Psoas muscle (tissue), 8 donors: Measurements from ENCODE around the gene CRISP1. TPM values are rescaled to one million over a fixed set of nuclear protein-coding genes. Genes with fewer than 3 reads are reported as not detected.

ENCODE experiments used
- ATAC-seq, 4 donors: fragments of 200-7000 bp; cut with Tn5 transposase; one replicate each; pipeline ENCODE4 v1.9.1; 2020; ENCODE audit warnings: moderate library complexity in 3 of 4, mild to moderate bottlenecking in 2 of 4
- DNase-seq, 2 donors: peaks; one replicate each; pipeline ENCODE4 v3.0.0-alpha.2; 2020
- H3K27ac ChIP-seq: fragments of 200-600 bp; one replicate; pipeline ENCODE4 v1.8.0; 2022
- H3K27me3 ChIP-seq, 3 donors: fragments of 200-600 bp in 1 of 3; one replicate each; pipeline versions ENCODE4 v1.6.1 to v1.8.0; 2013 to 2022; ENCODE audit warnings: low read length in 2 of 3, mild to moderate bottlenecking in 2 of 3, moderate library complexity in 1 of 3; ENCODE audit not compliant: insufficient read depth in 3 of 3
- H3K36me3 ChIP-seq, 2 donors: fragments of 200-600 bp in 1 of 2; one replicate each; pipeline versions ENCODE4 v1.6.1 to v1.8.0; 2013 to 2022; ENCODE audit warnings: low read depth in 1 of 2, mild to moderate bottlenecking in 1 of 2, moderate library complexity in 1 of 2; ENCODE audit not compliant: insufficient read depth in 1 of 2
- H3K4me1 ChIP-seq: fragments of 200-600 bp; one replicate; pipeline ENCODE4 v1.8.0; 2022
- H3K4me3 ChIP-seq: fragments of 200-600 bp; one replicate; pipeline ENCODE4 v1.8.0; 2022; ENCODE audit warnings: mild to moderate bottlenecking
- H3K9me3 ChIP-seq: fragments of 200-600 bp; one replicate; pipeline ENCODE4 v1.8.0; 2022
- CTCF ChIP-seq: fragments of 200-600 bp; IDR thresholded peaks from one replicate; pipeline ENCODE4 v1.8.0; 2022; ENCODE audit warnings: antibody characterized with exemption
- WGBS, 3 donors: extraction: QIAGEN DNeasy Blood & Tissue Kit; methylation state at CpG; one replicate each; pipeline versions ENCODE4 v1.1.6 to v1.1.7; 2013; 5-methylcytosine and 5-hydroxymethylcytosine counted together
- intact Hi-C, 2 donors: fragments of 100-400 bp; cut with DNase I; formaldehyde crosslinking; loops; one replicate each; pipeline versions ENCODE4 v1.11.0 to v1.14.2; 2022
- polyA plus RNA-seq, 3 donors: library from polyadenylated mRNA; stranded (reverse); fragments of 200-250 nt; gene quantifications; one replicate each; pipeline ENCODE4 v1.2.3, GENCODE V29; 2013
- total RNA-seq, 4 donors: library from RNA; stranded (reverse); fragmentation: NEBNext Ultra II Directional in 2 of 4; extraction: Animal tissue kit (Norgen Biotek cat#: 25700) in 2 of 4; gene quantifications; one replicate each; pipeline versions ENCODE4 v1.2.1 to v1.2.4, GENCODE V29; 2021 to 2023
- donor health status: healthy with polysubstance abuse.
- donor health status: DM: no; HTN: no; CAD: no; lungs with moderate emphysema.
- donor health status: Bipolar disorder and iron deficiency.
- donor health status: healthy.
- donor health status: DM: yes; HTN: yes; CAD: no.
- donor health status: DM: no; HTN: no; CAD: no.
- donor health status: DM: no; HTN: no; CAD: no.
- donor health status: DM: yes; HTN: yes; CAD: no.

Gene CRISP1
- total and polyA plus RNA-seq, 7 donors, result not detected

GRCh38 chr6:49839957-49840356, 26.4 kb downstream of the CRISP1 start:
- DNase-seq, result no peak
- intact Hi-C loops, result loop anchor here in 1 of 2 donors (10.0 kb wide), 1 partner anchor 225 kb away; no protein-coding TSS in a partner anchor

GRCh38 chr6:49839162-49839561, 27.2 kb downstream of the CRISP1 start:
- no peaks in the 10 kb centered on the region for H3K9me3 ChIP-seq
- H3K4me1 ChIP-seq, result no peaks in the 10 kb centered on the region
- ATAC-seq (no peak), DNase-seq (no peak)
- H3K36me3 ChIP-seq, result no peaks in the 10 kb centered on the region
- H3K27ac ChIP-seq, result no peak overlapping the region
- H3K27me3 ChIP-seq, result no peaks in the 10 kb centered on the region
- 65 to 93% (median 87%) methylated on average over 2 of the region's 2 CpGs for WGBS, 3 donors
- no peak for TF ChIP-seq CTCF
- H3K4me3 ChIP-seq, result no peak overlapping the region
- intact Hi-C loops, result no loop called here

More at GRCh38 chr6:49839957-49840356, 26.4 kb downstream of the CRISP1 start:
- ATAC-seq, result no peak
- Histone ChIP-seq H3K27me3 (no peaks in the 10 kb centered on the region), H3K9me3 (no peaks in the 10 kb centered on the region), H3K4me3 (no peak overlapping the region), H3K4me1 (no peaks in the 10 kb centered on the region), H3K27ac (no peak overlapping the region), H3K36me3 (no peaks in the 10 kb centered on the region)
- WGBS, 3 donors, result 89 to 97% (median 94%) methylated on average over 2 of the region's 2 CpGs
- no peak for TF ChIP-seq CTCF

- Histone ChIP-seq H3K27ac (no peak overlapping the region), H3K9me3 (no peaks in the 10 kb centered on the region), H3K27me3 (no peaks in the 10 kb centered on the region), H3K36me3 (no peaks in the 10 kb centered on the region), H3K4me3 (no peak overlapping the region), H3K4me1 (no peaks in the 10 kb centered on the region)
- TF ChIP-seq CTCF, result no peak
- intact Hi-C loops, result no loop called here
- 85 to 89% (median 86%) methylated on average over 3 of the region's 3 CpGs for WGBS, 3 donors
- ATAC-seq (no peak), DNase-seq (no peak)
Measured at GRCh38 chr6:49835140-49835539, 31.2 kb downstream of the CRISP1 start.

- no peak for TF ChIP-seq CTCF
- H3K9me3 ChIP-seq, result no peaks in the 10 kb centered on the region
- no peak overlapping the region for H3K27ac ChIP-seq
- no peaks in the 10 kb centered on the region for H3K27me3 ChIP-seq
- no peak for DNase-seq
- no peaks in the 10 kb centered on the region for H3K4me1 ChIP-seq
- 81 to 95% (median 81%) methylated on average over 1 of the region's 1 CpG for WGBS, 3 donors
- intact Hi-C loops, result no loop called here
- H3K36me3 ChIP-seq, result no peaks in the 10 kb centered on the region
- H3K4me3 ChIP-seq, result no peak overlapping the region
- ATAC-seq, result no peak
Measured at GRCh38 chr6:49833386-49833785, 32.9 kb downstream of the CRISP1 start.

- no peak for TF ChIP-seq CTCF
- Histone ChIP-seq H3K27ac (no peak overlapping the region), H3K4me1 (no peaks in the 10 kb centered on the region), H3K9me3 (no peaks in the 10 kb centered on the region), H3K36me3 (no peaks in the 10 kb centered on the region), H3K27me3 (no peaks in the 10 kb centered on the region), H3K4me3 (no peak overlapping the region)
- 66 to 73% (median 71%) methylated on average over 5 of the region's 5 CpGs for WGBS, 3 donors
- no peak for DNase-seq
- intact Hi-C loops, result no loop called here
- ATAC-seq, result no peak
Measured at GRCh38 chr6:49826743-49827406, 39.5 kb downstream of the CRISP1 start.
